Measurements from ENCODE around the gene ANXA1.
A peak's percentile ranks its signal among the peaks of the same experiment; 100 is the strongest.
"Not testable (repeated sequence)": the region's sequence is repeated elsewhere in the genome, so short reads cannot be mapped to it uniquely, and the experiment has no call there.

The ANXA1 gene

DNA sequence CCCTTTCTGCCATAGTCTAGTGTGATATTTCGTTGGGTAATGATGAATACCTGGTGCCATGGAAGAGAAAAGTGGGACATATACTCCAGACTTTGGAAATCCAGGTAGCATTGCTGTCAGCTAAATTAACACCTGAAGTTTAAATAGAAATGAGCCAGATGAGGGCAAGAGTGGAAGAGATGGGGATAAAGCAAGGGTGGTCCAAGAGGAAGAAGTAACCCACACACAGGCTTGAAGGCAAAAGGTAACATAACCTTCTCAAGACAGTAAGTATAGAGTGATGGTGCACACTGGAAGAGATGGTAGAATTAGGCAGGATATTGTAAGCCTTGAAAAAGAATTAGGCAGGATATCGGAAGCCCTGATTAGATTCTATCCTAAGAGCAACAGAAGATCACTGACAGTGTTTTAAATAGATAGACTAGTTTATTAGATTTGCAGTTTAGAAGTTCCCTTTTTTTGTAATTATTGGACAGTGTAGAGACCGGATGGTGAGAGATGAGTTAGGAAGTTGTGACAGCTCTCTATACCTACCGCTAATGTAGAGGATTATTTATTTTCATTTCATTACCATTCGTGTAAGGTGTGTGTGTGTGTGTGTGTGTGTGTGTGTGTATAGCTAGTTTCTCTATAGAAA is 16.8 kb downstream of the ANXA1 start:
- no peak for DNase-seq (ENCODE audit: low spot score)

DNA sequence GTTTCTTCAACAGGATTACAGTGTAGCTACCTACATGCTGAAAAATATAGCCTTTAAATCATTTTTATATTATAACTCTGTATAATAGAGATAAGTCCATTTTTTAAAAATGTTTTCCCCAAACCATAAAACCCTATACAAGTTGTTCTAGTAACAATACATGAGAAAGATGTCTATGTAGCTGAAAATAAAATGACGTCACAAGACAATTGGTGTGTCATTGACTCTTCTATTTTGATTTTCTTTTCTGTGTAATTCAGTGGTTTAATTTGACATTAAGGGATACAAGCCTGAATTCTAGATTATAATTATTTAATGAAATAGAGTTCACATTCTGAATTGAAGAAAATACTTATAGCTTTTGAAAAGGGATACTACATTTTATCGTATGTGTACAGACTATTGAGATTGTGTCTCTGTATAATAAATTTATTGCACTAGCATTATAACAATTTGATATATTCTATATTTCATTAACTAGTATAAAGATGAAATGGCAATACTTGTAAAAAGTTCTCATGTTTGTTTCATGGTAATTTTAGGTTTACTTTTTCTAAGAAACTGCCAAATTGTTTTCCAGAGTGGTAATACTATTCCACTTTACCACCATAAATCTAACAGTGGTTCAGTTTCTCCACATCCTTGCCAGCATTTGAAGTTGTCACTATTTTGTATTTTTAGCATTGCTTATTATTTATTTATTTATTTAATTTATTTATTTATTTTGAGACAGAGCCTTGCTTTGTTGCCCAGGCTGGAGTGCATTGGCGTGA is 18.7 kb downstream of the ANXA1 start:
- DNase-seq (ENCODE audit: low spot score) = no peak

DNA sequence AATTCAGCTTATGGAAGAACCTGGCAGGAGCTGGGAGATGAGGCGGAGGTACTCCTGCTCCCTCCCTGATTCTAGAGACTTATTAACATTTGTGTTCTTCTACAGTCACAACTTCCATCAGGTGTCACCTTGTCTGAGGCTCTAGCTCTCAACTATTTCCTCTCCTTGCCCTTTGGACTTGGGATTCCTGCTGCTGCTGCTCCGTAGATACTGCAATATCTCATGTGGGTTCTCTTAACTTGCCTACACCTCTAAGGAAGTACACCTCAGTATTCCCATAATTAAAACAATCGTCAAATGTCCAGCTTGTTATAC is 21.2 kb downstream of the ANXA1 start:
- no peak for DNase-seq (ENCODE audit: low spot score)

DNA sequence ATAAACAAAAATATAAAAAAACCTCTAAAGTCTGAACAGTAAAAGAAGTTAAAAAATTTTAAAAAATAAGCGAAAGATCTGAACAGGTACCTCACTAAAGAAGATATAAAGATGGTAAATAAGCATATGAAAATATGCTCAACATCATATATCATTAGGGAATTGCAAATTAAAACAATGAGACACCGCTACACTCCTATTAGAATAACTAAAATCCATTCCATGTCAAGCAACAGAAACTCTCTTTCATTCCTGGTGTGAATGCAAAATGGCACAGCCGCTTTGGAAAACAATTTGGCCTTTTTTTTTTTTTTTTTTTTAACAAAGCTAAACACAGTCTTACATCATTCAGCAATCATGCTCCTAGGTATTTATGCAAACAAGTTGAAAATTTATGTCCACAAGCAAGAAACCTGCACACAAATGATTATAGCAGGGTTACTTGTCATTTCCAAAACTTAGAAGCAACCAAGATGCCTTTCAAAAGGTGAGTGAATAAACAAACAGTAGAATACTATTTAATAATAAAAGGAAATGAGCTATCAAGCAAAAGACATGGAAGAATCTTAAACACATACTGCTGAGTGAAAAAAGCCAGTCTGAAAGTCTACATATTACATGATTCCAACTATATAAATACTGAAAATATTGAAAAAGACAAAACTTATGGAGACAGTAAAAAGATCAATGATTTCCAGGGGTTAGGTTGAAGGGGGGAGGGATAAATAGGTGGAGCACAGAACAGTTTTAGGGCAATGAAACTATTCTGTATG is 22.1 kb downstream of the ANXA1 start:
- no peak for DNase-seq (ENCODE audit: low spot score)

DNA sequence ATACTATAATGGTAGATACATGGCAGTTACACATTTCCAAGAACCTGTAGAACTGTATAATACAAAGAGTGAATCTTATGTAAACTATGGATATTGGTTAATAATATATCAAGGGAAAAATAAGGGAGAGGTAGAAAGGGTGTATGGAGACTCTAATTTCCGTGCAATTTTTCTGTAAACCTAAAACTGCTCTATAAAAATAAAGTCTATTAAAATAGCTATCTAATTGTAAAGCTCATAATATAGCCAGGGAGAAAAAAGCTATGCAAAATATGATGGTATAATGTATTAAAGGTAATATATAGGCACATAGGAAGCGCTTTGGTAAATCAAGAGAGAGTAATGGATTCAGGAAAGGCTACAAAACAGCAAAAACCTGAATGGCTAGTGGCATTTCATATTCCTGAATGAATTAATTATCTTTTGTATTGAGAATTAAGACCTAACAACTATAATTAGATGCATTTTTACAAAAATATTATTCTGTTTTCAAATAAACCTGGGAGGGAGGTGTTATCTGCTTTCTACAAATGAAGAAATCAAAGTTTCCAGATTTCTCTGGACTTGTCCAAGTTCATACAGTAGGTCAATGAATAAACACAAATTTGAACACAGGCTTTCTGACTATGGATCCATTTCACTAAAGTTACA is 22.8 kb downstream of the ANXA1 start:
- DNase-seq (ENCODE audit: low spot score) = no peak

DNA sequence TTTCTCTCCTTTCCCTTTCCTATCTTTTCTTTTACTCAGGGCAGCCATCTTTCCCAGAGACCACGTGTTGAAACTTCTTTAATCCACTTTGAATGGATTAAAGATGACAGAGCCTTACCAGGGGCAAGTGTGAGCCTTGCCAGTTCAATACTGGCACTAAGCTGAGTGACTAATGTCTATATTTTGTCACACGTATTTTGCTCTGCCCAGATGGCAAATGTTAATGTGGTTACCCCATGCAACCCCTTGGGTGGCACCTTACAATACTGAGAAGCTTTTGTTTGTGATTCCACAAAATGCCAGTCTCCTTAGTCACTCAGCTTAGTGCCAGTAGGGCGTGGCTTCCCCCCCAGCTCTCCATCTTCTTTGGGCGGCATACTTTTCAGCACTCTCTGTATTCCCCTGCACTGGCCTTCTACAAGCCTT is 24.8 kb downstream of the ANXA1 start:
- no peak for DNase-seq (ENCODE audit: low spot score)

DNA sequence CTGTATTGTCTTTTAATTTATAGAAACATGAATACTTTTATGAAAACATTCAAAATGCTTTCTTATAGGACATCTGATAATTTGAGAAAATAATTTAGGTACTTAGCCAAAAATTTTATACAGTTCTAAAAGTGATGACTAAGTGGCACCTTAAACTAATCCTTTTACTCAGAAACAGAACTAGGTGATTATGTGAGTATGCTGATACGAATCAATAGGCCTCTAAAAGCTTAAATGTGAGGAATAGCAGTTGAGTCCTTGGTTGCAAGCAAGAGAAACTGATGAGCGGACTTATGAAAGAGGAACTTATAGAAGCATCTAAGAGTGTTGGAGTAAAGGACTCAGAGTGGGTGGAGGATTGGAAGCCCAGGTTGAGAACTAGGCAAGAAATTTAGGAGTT is 26.4 kb downstream of the ANXA1 start:
- DNase-seq (ENCODE audit: low spot score) = no peak

DNA sequence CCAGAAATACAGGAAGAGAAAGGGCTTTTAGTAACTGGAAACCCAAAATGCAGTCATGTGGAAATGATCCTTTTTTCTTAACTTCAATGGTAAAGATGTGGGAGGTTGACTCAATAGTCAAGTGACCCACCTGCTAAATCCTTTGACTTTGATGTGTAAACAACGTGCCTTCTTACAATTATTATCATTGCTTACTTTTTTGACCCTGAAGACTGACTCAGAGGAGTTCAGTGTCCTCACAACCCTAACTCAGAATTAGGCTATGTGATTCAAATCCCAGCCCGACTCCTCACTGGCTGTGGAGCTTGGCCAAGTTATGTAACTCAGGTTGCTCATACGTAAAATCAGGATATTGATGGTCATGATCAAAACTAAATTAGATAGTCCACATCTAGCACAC is 27.9 kb downstream of the ANXA1 start:
- DNase-seq (ENCODE audit: low spot score) = no peak

DNA sequence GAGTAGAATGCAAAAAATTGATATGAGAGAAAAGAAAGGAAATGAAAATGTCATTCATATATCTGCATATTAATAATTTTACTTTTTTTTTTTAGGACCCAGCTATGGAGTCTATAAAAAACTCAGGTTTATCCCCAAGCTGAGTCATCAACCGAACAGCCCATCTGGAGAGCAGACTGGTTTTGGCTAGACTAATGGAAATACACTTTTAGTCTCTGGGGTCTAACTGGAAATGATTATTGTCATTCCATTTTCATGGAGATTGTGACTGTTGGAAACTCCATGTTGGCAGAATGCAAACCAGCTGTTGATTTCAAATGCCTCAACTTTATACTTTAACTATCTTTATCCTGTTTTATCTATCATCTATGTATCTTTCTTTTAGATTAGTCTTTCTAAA is 28.7 kb downstream of the ANXA1 start:
- DNase-seq (ENCODE audit: low spot score) = no peak

DNA sequence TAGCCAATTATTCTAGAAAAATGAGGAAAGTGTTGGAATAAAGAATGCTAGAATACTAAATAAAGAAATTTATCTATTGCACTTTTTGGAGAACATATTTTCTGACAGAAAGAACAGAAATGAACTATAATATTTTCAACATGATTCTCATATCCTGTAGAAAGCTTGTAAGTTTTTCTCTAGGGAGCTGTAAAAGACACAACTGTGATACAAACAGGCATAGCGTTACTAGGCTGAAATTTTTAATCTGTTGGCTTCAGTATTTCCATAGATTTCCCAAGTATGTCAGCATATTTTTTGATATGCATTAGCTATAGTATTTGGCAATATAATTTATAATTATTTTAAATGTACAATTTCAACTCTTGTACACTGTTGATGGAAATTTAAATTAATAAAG is 31.3 kb downstream of the ANXA1 start:
- no peak for DNase-seq (ENCODE audit: low spot score)

DNA sequence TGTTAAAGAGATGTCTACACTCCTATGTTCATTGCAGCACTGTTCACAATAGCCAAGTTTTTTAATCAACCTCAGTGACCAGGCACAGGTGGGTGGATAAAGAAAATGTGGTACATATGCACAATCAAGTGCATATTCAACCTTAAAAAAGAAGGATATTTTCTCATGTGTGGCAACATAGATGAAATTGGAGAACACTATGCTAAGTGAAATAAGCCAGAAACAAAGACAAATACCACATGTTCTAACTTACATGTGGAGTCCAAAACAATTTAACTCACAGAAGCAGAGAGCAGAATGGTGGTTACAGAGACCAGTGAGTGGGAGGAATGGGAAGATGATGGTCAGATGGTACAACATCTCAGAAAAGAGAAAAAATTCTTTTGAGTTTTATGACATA is 31.8 kb downstream of the ANXA1 start:
- DNase-seq (ENCODE audit: low spot score) = no peak

DNA sequence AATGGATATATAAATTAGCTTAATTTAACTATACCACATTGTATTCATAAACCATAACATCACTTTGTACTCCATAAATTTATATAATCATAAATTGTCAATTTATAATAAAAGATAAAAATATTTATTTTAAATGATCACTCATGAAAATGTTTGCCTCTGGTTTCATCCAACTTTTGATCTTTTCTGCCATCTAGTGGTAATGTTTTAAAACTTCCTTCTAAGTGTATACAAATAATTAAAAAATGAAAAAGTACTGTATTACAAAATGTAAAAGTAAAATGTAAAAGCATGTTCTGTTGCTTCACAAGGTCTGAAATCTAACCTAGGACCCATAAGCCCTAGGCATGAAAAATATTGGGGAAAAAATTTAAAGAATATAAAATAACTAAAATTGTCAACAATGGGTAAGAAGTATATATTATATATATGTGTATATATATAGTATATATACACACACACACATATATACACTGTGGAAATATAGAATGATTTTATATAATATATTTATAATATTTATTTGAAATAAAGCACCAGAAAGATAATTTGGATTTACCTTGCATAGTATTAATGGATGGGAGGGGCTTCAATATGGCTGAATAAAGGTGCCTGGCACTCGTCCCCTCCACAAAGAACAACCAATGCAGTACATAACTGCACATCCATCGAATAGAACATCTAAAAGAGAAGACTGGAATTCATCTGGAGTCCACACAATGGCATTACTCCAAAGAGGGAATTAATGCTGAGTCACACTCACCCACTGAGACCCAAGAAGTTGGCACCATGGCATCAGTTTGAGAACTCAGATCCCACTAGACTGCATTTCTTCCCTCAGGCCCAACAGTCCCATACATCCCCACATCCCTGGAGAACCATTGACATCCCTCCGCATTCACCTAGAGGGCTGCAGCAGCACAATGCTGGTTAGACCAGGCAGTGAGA is 32.5 kb downstream of the ANXA1 start:
- peak; percentile 68 for DNase-seq (ENCODE audit: low spot score)

DNA sequence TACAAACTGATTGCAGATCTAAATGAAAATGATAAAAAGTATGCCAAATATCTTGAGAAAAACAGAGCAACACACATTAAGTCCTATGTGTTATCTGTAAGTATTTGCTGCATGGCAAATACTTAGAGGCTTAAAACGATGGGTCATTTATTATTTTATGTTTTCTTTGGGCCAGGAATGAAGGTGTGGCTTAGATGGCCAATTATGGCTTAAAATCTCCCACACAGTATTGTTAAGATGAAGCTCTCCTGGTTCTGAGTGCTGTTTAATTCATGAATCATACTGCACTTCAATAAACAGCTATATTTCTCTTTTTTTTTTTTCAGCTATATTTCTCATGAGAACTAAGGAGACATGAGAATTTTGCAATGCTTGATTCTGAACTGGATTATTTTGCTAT is 39.4 kb downstream of the ANXA1 start:
- DNase-seq (ENCODE audit: low spot score) = not testable (repeated sequence)

DNA sequence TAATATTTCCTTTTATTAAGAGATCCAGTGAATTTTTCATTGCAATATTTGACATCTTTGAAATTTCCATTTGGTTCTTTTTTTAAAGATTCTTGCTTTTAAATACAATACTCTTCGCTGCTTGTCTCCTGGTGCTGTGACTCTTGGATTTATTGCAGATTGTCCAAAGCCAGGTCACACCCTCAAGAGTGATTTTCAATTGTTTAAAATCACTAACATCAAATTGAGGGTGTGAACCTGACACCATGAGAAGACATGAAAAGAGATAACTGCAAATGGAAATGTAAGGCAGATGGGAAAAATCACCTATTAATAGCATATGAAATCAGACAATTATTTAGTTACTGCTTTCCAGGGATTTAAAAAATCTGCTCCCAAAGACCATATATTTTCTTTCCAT is 42.6 kb downstream of the ANXA1 start:
- DNase-seq (ENCODE audit: low spot score) = no peak

DNA sequence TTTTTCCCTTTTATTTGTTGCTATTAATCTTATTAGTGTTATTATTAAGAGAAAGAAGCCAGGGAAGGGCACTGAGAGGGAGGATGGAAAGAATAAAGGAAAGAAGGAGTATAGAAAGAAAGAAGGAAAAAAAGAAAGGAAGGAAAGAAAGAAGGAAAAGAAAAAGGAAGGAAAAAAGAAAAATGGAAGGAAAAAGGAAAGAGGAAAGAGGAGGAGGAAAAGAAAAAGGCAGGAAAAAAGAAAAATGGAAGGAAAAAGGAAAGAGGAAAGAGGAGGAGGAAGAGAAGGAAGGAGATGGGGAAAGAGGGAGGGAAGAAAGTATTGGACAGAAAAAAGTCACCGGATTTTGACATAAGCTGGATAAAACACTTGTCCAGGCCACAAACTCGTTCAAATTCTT is 47.8 kb downstream of the ANXA1 start:
- DNase-seq (ENCODE audit: low spot score) = no peak

DNA sequence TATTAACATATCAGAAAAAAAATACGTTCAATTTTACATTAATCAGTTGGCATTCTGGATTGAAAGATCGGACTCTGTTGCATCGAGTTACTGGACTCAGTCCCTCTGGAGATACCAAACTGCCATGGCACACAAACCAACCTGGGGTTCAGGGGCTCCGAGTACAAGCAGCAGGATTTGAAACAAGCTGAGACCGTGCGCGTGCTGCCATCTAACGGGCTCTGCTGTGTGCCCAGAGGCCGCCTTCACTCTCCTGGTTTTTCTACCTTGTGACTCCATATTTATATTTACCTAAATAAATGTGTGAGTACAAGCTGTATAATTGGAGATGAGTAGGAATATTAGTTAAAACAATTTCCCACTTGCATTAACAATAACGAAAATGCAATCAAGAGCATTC is 48.2 kb downstream of the ANXA1 start:
- DNase-seq (ENCODE audit: low spot score) = no peak

DNA sequence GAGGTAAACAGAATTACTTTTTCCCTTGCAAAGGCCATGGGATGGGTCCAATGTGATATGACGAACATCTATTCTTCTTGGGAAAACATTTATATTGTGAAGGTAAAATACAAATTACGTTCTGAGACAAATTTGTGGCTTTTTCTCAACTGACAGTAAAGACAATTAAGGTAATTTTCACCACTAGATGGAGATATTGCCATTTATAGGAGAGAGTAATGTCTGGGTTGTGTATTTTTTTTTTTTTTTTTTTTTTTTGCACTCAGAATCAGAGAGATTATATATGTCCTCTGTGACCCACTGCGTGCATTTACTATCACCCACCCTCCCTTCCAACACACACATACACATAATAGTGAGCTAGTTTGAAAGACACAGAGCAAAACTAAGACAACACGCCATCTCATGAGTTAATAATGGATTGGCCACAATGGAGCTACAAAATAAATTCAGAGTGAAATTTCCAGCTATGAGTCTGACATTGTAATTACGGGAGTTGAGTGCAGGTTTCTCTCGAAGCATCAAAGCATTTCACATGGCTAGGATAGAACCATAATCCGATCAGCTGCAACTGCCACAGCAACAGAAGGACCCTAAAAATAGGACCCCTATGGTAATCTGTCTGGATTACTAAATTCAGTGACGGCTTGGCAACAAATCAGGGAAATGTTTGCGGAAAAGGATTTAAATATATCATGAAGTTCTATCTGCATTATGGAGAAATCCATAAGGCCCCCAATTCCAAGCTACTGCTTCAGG is 49.2 kb downstream of the ANXA1 start:
- peak; percentile 18 for DNase-seq (ENCODE audit: low spot score)

DNA sequence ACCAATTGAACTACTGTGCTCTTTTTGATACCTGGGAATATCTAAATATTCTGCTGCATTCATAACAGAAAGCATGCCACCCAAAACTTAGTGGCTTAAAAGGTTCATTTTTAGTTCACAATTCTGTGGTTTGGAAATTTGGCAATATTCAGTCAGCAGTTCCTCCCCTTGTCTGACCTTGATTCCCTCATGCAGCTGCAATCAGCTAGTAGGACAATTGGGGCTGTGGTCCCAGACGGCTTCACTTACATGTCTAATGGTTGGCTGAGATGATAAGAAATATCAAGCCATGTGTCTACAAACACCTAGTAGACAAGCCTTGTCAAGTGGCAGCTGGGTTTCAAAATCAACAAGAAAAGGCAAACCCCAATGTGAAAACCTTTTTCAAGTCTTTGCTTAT is 51.3 kb downstream of the ANXA1 start:
- DNase-seq (ENCODE audit: low spot score) = no peak

DNA sequence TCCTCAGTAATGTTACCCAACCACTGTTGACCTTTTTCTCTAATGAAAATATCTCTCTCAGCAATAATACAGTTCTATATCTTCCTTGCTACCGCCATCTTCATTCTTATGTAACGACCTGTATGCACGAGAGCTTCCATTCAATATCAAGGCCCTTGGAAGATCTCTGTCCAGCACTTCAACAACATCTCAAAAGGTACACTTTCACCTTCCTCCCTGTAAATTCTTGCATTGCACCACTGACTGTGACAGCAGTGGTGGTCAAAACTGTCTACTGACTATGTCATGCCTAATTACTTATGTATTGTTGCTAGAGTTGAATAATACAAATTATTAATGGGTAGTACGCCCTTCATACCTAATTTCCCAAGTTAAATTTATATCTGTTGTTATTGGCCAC is 53.3 kb downstream of the ANXA1 start:
- no peak for DNase-seq (ENCODE audit: low spot score)

DNA sequence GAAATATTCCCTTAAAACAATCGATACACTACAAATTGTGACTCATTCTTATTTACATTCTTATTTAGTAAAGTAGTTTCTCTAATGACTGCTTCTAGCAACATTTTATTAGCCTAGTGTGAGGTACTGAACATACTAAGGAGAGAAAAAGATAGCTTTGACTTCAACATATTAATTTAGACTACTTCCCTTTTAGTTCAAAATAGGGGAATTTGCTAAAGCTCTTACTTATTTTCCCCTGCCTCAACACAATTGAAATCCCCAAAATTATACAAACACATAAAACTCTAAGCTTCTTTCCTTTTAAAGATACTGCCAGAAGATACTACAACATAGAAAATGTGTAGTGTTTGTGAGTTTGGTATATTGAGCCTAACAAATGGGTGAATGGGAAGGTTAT is 55.2 kb downstream of the ANXA1 start:
- no peak for DNase-seq (ENCODE audit: low spot score)

Measured in CD4-positive, alpha-beta T cell treated with Interleukin-2 at 100 ng/mL for 4 hours (primary cell).